ENCODE measurements around the gene PLEKHG2.

The PLEKHG2 gene

DNA sequence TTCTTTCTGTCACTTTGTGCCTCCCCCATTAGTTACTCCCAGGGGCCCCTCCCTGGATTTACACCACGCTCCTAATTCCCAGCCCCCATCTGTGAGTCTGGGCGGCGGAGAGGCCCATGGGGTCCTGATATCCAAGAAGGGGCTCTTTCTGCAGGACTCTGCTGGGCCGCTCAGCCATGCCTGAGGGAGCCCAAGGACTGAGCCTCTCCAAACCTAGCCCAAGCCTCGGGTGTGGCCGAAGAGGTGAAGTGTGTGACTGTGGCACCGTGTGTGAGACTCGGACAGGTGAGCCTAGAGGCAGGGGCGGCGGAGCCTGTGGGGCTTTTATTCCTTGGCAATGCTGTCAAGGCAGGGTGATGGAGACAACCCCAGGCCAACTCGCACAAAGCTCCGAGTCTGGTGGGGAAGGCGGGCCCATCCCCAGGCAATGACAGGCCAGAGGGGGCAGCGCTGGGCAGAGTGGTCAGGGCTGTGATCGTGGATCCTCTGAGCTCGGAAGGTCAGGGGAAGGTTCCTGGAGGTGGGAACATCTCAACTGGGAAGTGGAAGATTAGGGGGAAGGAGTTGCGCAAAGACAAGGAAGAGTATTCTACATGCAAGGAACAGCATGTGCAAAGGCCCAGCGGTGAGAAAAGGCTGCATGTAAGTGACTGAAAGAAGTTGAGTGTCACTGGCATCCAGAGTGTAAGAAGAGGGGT, 1.6 kb downstream of the PLEKHG2 start:
- H3K27ac ChIP-seq = no peak overlapping the region
- TF ChIP-seq ZFX (IDR thresholded peaks at IDR 0.05) (no peak), CTCF (conservative IDR thresholded peaks at IDR 0.05) (no peak; the same call in 1 of the 2 replicates)

DNA sequence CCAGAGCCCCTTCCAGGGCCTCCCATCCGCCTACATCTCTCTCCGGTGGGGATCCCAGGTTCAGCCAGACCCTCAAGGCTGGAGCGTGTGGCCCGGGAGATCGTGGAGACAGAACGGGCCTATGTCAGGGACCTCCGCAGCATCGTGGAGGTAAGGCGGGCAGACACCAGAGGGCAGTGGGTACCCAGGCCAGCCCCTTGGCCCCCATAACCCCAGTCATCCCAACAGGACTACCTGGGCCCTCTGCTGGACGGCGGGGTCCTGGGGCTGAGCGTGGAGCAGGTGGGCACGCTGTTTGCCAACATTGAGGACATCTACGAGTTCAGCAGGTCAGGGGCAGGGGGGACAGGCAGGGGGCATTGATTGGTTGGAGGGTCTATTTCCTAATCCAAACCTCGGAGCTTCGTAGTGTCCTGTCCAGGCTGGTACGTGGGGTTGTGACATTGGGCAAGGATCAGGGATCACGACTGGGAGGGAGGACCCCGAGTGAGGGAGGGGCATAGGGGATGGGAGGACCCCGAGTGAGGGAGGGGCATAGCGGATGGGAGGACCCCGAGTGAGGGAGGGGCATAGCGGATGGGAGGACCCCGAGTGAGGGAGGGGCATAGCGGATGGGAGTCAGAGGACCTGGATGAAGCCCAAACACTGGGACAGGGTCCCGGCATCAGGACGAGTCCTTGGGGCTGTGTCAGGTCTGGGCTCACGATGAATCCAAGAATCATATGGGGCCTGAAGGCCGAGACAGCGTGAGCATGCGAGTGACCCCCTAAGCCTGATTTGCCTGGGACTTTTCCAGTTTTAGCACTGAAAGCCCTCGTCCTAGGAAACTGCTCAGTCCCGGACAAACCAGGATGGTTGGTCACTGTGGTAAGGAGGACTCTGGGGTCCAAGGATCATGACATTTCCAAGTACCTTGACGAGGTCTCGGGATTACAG, 2.9 kb downstream of the PLEKHG2 start:
- H3K27ac ChIP-seq = no peak overlapping the region

GRCh38 chr19:39416152-39417120, 4.0 kb downstream of the PLEKHG2 start:
- H3K27ac ChIP-seq = no peak overlapping the region
- TF ChIP-seq ZFX (IDR thresholded peaks at IDR 0.05) = no peak
- no peak for TF ChIP-seq CTCF (conservative IDR thresholded peaks at IDR 0.05)

More for the DNA sequence above, 2.9 kb downstream of the PLEKHG2 start:
- no peak for TF ChIP-seq ZFX (IDR thresholded peaks at IDR 0.05)
- no peak for TF ChIP-seq CTCF (conservative IDR thresholded peaks at IDR 0.05)

- no peak overlapping the region for H3K27ac ChIP-seq
- TF ChIP-seq ZFX (IDR thresholded peaks at IDR 0.05) (no peak), CTCF (conservative IDR thresholded peaks at IDR 0.05) (no peak)
These were observed 5.2 kb downstream of the PLEKHG2 start for GRCh38 chr19:39417463-39418181.

DNA sequence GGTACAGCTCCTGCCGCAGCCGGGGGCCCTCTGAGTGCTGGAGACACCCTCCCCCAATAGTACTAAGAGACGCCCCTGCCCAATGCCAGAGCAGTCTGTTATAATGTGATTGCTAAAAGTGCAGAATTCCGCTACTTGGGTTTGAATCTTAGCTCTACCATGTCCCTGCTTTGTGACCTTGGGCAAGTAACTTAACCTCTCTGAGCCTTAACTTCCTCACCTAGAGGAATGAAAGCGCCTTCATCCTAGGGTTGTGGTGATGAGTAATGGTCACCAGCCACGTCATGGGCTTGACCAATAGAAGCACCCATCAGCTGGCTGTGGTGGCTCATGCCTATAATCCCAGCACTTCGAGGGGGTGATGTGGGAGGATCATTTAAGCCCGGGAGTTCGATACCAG, 6.5 kb downstream of the PLEKHG2 start:
- no peak overlapping the region for H3K27ac ChIP-seq
- TF ChIP-seq ZFX (IDR thresholded peaks at IDR 0.05) (no peak), CTCF (conservative IDR thresholded peaks at IDR 0.05) (no peak)

DNA sequence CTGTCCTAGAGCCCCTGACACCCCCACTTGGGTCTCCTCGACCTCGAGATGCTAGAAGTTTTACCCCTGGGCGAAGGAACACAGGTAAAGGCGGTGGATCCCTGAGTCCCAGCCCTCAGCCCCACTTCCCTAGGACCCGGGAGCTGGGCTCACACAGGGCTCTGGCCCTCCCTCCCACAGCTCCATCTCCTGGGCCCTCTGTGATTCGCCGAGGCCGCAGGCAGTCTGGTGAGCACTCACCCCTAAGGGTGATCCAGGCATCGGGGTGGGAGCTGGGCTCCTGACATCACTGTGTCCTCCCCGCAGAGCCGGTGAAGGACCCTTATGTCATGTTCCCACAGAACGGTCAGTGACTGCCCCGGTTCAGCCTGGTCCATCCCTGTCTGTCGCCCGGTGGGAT, 8.3 kb downstream of the PLEKHG2 start:
- no peak for TF ChIP-seq ZFX (IDR thresholded peaks at IDR 0.05)
- TF ChIP-seq CTCF (conservative IDR thresholded peaks at IDR 0.05) = no peak
- H3K27ac ChIP-seq = no peak overlapping the region

All from C4-2B (cell line).